ENCODE measurements around the gene CD3G.

DNA sequence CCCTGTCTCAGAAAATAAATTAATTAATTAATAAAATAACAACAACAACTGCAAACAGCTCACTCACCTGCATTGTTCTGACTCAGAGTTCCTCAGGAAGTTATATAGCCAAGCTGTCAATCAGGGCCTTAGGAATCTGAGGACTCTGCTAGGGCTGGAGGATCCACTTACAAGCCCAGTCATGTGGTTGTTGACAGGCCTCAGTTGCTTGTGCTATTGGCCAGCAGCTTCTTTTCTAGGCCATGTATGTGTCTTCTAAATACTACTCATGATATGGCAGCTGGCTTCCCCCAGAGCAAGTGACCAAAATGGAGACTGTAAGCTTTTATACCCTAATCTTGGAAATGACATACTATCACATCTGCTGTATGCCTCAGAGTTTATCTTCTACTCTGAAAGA, 36.4 kb downstream of the CD3G start:
- no peak for TF ChIP-seq CTCF (IDR thresholded peaks at IDR 0.05)
- TF ChIP-seq SIN3A (IDR thresholded peaks at IDR 0.05; ENCODE audit: borderline replicate concordance, insufficient read depth, low read depth, low read length): no peak
- no peak for TF ChIP-seq POLR2AphosphoS5 (IDR thresholded peaks at IDR 0.05; ENCODE audit: low read depth, low read length)
- no peak for TF ChIP-seq REST (IDR thresholded peaks at IDR 0.05; ENCODE audit: insufficient read depth in 1 of 2, low read depth in 2 of 2, low read length in 1 of 2)
